Lower lobe of right lung (tissue), 2 donors: ENCODE results near the gene FSD1. TPM values are rescaled to one million over a fixed set of nuclear protein-coding genes. Genes with fewer than 3 reads are reported as not detected.

Experiments used
- ATAC-seq, 2 donors: fragments of 200-7000 bp; cut with Tn5 transposase; one replicate each; pipeline ENCODE4 v1.9.1; 2020 to 2022; ENCODE audit warnings: mild to moderate bottlenecking in 2 of 2, moderate library complexity in 2 of 2
- DNase-seq: peaks from one replicate; pipeline ENCODE4 v3.0.0-alpha.2; 2020
- H3K27ac ChIP-seq: fragments of 200-600 bp; one replicate; pipeline ENCODE4 v1.8.0; 2022
- H3K27me3 ChIP-seq: fragments of 200-600 bp; one replicate; pipeline ENCODE4 v1.8.0; 2022; ENCODE audit warnings: low read depth
- H3K36me3 ChIP-seq: fragments of 200-600 bp; one replicate; pipeline ENCODE4 v1.8.0; 2022; ENCODE audit warnings: mild to moderate bottlenecking
- H3K4me1 ChIP-seq: fragments of 200-600 bp; one replicate; pipeline ENCODE4 v1.8.0; 2022
- H3K4me3 ChIP-seq: fragments of 200-600 bp; one replicate; pipeline ENCODE4 v1.8.0; 2022; ENCODE audit warnings: mild to moderate bottlenecking
- H3K9me3 ChIP-seq: fragments of 200-600 bp; one replicate; pipeline ENCODE4 v1.8.0; 2022
- intact Hi-C: fragments of 100-400 bp; cut with DNase I; formaldehyde crosslinking; loops from one replicate; pipeline ENCODE4 v1.11.0; 2022
- total RNA-seq: library from RNA; stranded (reverse); fragmentation: NEBNext Ultra II Directional; extraction: Animal tissue kit (Norgen Biotek cat#: 25700); gene quantifications from one replicate; pipeline ENCODE4 v1.2.1, GENCODE V29; 2021
- TF ChIP-seq, protein P1 (sequence below): fragments of 200-600 bp; IDR thresholded peaks from one replicate; pipeline ENCODE4 v1.8.0; 2022; ENCODE audit warnings: antibody characterized with exemption, mild to moderate bottlenecking
- donor health status: DM: no; HTN: yes; CAD: no; lungs with severe emphysema.

Gene FSD1
- total RNA-seq, 1 donor from 2014 or later: 0.62 TPM

DNA sequence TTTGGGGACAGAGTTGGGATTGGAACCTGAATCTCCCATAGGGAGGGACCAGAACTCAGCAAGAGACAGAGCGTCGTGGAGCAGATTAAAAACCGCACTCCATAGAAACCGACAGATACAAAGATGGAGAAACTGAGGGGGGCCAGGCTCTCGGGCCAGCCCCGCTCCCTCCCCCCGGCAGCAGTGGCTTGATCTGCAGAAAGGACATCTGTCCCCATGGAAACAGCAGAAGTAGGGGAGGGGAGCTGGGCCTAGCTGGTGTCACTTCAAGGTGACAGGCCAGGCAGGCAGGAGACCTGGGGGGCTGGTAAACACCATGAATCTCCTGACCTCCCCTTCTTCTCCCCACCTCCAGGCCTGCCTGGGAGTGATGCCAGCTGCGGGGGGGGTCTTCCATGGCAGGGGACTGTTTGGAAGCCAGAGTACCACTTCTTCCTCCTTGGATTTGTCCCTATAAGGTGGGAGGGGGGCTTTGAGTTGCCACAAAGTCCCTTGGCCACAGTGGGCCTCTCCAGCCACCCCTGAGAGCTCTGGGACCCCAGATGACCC is 13.1 kb upstream of the FSD1 start:
- ATAC-seq (no peak), DNase-seq (no peak)
- Histone ChIP-seq H3K27me3 (peaks cover 26% of the 10 kb centered on the region), H3K4me1 (no peaks in the 10 kb centered on the region), H3K4me3 (no peak overlapping the region), H3K9me3 (no peaks in the 10 kb centered on the region), H3K27ac (no peak overlapping the region), H3K36me3 (no peaks in the 10 kb centered on the region)
- intact Hi-C loops: no loop called here
- TF ChIP-seq, protein P1, sequence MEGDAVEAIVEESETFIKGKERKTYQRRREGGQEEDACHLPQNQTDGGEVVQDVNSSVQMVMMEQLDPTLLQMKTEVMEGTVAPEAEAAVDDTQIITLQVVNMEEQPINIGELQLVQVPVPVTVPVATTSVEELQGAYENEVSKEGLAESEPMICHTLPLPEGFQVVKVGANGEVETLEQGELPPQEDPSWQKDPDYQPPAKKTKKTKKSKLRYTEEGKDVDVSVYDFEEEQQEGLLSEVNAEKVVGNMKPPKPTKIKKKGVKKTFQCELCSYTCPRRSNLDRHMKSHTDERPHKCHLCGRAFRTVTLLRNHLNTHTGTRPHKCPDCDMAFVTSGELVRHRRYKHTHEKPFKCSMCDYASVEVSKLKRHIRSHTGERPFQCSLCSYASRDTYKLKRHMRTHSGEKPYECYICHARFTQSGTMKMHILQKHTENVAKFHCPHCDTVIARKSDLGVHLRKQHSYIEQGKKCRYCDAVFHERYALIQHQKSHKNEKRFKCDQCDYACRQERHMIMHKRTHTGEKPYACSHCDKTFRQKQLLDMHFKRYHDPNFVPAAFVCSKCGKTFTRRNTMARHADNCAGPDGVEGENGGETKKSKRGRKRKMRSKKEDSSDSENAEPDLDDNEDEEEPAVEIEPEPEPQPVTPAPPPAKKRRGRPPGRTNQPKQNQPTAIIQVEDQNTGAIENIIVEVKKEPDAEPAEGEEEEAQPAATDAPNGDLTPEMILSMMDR: no peak

DNA sequence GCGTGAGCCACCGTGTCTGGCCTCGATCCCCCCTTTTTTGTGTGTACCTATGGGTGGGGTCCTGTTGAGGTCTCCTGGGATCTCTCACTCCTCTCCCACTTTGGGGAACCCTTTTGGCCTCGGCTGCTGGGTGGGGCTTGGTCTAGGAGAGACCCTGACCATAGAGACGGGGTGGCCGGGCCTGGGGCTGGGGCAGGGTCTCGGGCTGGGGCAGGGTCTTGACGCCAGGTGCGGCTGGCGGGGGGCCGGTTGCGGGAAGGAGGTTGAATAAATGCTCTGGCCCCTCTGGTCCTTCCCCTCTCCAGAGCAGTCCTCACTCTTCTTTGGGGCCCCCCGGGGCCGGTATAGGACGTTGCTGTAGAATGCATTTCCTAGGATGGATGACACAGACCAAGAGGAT is 11.9 kb upstream of the FSD1 start:
- peak in 1 of 2 donors; percentile 23 for ATAC-seq
- H3K9me3 ChIP-seq: no peaks in the 10 kb centered on the region
- no peak overlapping the region for H3K27ac ChIP-seq
- TF ChIP-seq, protein P1: no peak
- no peaks in the 10 kb centered on the region for H3K36me3 ChIP-seq
- peaks cover 34% of the 10 kb centered on the region for H3K27me3 ChIP-seq
- DNase-seq: no peak
- H3K4me3 ChIP-seq: no peak overlapping the region
- H3K4me1 ChIP-seq: no peaks in the 10 kb centered on the region
- intact Hi-C loops: no loop called here

DNA sequence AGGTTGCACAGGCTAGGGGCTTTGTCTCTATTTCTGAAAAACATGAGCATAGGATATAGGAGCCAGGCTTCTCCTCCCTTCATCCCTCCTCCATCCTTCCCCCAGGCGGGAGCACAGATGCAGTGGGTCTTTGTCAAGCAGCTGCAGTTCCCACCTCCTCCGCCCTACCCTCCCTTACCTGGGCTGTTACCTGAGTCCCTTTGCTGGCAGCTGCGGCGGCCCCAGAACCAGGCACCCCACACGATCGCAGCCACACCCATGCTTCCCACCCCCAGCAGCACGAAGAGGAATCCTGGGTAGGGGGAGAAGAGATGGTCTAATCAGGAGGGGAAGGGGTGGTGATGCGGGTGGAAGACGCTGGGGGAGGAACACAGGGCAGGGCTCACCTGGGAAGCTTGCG is 10.0 kb upstream of the FSD1 start:
- TF ChIP-seq, protein P1: no peak
- no peak overlapping the region for H3K27ac ChIP-seq
- intact Hi-C loops: no loop called here
- peaks cover 34% of the 10 kb centered on the region for H3K27me3 ChIP-seq
- no peaks in the 10 kb centered on the region for H3K4me1 ChIP-seq
- ATAC-seq: no peak
- no peaks in the 10 kb centered on the region for H3K36me3 ChIP-seq
- no peak for DNase-seq
- H3K9me3 ChIP-seq: no peaks in the 10 kb centered on the region
- no peak overlapping the region for H3K4me3 ChIP-seq

DNA sequence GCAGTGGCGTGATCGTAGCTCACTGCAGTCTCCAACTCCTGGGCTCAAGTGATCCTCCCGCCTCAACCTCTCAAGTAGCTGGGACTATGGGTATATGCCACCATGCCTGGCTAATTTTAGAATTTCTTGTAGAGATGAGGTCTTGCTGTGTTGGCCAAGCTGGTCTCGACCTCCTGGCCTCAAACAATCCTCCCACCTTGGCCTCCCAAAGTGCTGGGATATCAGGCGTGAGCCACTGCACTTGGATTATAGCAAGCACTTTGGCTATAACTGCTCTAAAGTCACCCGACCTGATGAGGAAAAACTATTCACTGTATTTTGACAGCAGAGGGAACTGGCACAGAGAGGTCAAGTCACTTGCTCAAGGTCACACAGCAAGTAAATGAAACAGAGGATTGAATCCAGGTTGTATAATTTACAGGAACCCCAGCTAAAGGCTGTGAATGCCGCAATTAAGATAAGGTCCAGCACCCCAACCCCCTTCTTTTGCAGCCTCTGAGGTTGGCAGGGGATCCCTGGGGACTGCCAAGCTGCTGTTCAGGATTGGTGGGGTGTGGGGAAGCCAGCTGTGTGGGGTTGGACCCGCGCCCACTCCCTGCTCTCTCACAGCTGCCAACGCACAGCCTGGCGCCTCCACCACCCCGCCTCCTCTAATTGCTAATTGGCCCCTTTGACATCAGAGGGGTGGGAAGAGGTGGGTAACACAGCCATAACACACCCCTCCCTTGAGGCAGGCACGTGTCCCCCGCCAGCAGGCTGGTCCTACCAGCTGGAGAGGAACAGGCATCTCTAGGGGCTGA is 8.2 kb upstream of the FSD1 start:
- H3K27me3 ChIP-seq: peaks cover 29% of the 10 kb centered on the region
- ATAC-seq (no peak), DNase-seq (no peak)
- H3K27ac ChIP-seq: no peak overlapping the region
- TF ChIP-seq, protein P1: no peak
- intact Hi-C loops: no loop called here
- no peak overlapping the region for H3K4me3 ChIP-seq
- no peaks in the 10 kb centered on the region for H3K9me3 ChIP-seq
- no peaks in the 10 kb centered on the region for H3K36me3 ChIP-seq
- H3K4me1 ChIP-seq: no peaks in the 10 kb centered on the region

DNA sequence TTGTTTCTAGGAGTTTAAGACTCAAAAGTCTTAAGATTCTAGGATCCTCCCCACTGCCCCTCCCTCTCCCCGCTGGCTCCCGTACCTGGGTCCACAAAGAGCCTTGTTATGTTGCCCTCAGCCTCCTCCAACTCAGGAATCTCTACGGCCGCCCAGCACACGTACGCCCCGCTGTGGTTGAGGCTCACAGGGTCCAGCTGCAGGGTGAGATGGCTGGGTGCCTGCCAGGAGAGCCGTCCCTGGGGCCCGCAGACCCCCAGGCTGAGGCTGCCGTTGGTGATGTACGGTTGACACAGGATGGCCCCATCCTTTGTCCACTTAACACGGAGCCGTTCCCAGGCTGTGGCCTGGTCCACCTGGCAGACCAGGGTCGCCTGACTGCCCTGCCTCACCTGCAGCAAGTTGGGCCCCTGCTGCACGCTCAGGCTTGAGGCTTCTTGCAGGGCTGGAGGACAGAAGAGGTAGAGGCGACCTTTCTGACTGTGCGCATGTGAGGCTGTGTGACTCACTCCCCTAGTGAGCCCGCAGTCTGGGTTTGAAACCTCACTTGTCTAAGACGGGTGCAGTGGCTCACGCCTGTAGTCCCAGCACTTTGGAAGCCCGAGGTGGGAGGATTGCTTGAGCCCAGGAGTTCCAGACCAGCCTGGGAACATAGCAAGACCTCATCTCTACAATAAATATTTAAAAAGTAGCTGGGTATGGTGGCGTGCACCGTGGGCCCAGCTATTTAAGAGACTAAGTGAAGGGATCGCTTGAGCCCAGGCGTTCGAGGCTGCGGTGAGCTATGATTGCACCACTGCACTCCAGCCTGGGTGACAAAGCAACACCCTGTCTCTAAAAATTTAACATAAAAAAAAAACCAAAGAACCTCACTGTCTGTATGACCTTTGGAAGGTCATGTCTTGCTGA is 6.2 kb upstream of the FSD1 start:
- H3K9me3 ChIP-seq: no peaks in the 10 kb centered on the region
- no peaks in the 10 kb centered on the region for H3K4me1 ChIP-seq
- H3K4me3 ChIP-seq: no peak overlapping the region
- peaks cover 31% of the 10 kb centered on the region for H3K27me3 ChIP-seq
- no peaks in the 10 kb centered on the region for H3K36me3 ChIP-seq
- no peak for DNase-seq
- no peak for ATAC-seq
- H3K27ac ChIP-seq: no peak overlapping the region
- intact Hi-C loops: no loop called here
- TF ChIP-seq, protein P1: no peak
